ENCODE results near the gene CHCHD10. TPM values are rescaled to one million over a fixed set of nuclear protein-coding genes. Genes with fewer than 3 reads are reported as not detected.
A peak's percentile ranks its signal among the peaks of the same experiment; 100 is the strongest.

CHCHD10 gene
- total RNA-seq: 100 to 1,000 TPM; 133 to 416 (median 252) TPM
- long read RNA-seq, partial matches to known transcripts: 4 of 9 reads
- long read RNA-seq, other reads (novel, unspliced or antisense): 1 of 9 reads

DNA sequence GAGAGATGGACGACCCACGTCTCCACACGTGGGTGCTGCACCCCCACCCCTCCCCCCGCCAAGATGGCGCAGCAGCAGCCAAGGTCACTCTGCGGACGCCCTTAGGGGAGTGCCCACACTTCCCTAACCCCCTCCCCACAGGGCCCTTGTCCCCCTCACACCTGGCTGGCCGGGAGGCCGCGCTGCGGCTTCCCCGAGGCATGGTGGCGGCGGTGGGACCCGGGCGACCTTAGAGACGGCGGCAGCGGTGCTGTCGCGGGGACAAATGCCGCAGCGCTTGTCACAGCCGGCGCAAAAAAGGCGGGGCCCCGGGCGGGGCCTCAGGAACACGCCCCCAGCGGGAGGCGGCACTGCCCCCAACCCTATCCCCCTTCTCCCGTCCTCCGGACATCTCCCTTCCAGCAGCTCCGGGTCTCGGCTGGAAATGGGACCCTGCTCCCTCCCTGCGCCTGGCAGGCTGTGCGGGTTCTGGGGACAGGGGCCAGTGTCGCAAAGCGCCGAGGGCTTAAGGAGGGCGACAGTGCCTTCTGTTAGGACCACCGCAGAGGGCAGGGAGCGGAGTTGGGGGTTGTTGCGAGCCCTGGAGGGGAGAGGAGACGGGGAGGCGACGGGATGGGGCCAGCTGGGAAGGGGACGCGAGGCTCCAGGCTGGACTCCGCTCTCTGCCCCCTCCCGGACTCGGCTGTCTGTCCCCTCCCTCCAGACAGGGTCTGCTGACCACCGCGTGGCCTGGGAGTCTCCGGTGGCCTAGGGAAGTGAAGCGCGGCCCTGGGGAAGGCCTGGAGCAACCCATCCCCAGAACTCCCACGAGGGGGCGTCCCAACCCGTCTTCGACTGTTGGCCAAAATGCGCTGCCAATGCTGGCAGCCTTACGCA, at the start of gene CHCHD10:
Gene CHCHD10 (minus strand): TSS at position 300 of the 876 bp plus-strand sequence. CDS start 98 bp downstream, at position 202.
- intact Hi-C loops (cut with DNase I): loop anchor here in 1 of 2 donors (5.0 kb wide), 1 partner anchor 79 kb away; no protein-coding TSS in a partner anchor
- TF ChIP-seq POLR2A (IDR thresholded peaks at IDR 0.05): peak; percentile 92
- TF ChIP-seq, protein P1, sequence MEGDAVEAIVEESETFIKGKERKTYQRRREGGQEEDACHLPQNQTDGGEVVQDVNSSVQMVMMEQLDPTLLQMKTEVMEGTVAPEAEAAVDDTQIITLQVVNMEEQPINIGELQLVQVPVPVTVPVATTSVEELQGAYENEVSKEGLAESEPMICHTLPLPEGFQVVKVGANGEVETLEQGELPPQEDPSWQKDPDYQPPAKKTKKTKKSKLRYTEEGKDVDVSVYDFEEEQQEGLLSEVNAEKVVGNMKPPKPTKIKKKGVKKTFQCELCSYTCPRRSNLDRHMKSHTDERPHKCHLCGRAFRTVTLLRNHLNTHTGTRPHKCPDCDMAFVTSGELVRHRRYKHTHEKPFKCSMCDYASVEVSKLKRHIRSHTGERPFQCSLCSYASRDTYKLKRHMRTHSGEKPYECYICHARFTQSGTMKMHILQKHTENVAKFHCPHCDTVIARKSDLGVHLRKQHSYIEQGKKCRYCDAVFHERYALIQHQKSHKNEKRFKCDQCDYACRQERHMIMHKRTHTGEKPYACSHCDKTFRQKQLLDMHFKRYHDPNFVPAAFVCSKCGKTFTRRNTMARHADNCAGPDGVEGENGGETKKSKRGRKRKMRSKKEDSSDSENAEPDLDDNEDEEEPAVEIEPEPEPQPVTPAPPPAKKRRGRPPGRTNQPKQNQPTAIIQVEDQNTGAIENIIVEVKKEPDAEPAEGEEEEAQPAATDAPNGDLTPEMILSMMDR (IDR thresholded peaks at IDR 0.05): peak; percentile 81 to 87 (median 83)
- H3K27me3 ChIP-seq: no peaks in the 10 kb centered on the region
- H3K4me1 ChIP-seq: peaks cover 0 to 40% (median 12%) of the 10 kb centered on the region in 4 donors
- 0% methylated on average over 9 of the region's 63 CpGs for WGBS (ENCODE audit: insufficient coverage, low coverage, low lambda C conversion rate, missing lambda C conversion rate)
- DNase-seq: peak; percentile 90 to 93 (median 92)
- peak within 1 kb of the TSS; percentile 79 to 85 (median 79) for H3K4me3 ChIP-seq
- no peaks in the 10 kb centered on the region for H3K9me3 ChIP-seq
- peaks cover 0 to 11% (median 7%) of the 10 kb centered on the region in 4 donors for H3K36me3 ChIP-seq
- H3K27ac ChIP-seq: peak within 1 kb of the TSS; percentile 84 to 95 (median 95)
- peak; percentile 73 to 83 (median 78) for ATAC-seq

DNA sequence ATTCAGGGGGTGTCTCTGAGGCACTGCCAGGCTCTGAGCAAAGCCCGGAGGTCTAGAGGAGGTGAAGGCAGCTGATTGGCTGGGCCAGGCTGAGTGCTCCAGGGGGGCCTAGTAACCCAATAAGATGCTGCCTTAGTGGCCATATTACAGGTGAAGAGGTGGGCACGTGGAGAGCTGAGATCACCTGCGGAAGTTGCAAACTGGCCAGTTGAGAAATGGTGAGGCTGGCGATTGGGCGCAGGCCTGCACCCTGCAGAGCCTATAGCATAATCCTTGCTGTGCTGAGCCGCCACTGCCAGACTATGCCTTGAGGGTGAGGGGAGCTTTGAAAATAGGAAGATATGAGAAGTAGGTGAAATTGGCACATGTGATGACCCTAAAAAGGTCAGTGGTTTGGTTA, 49.4 kb upstream of the CHCHD10 start:
- Histone ChIP-seq H3K4me3 (no peak overlapping the region), H3K36me3 (peaks cover 0 to 27% (median 13%) of the 10 kb centered on the region in 4 donors), H3K4me1 (no peaks in the 10 kb centered on the region), H3K9me3 (no peaks in the 10 kb centered on the region), H3K27ac (no peak overlapping the region), H3K27me3 (no peaks in the 10 kb centered on the region)
- intact Hi-C loops (cut with DNase I): no loop called here
- peak in 2 of 3 donors; percentile 22 to 25 for DNase-seq
- WGBS (ENCODE audit: insufficient coverage, low coverage, low lambda C conversion rate, missing lambda C conversion rate): 100% methylated on average over 5 of the region's 6 CpGs
- TF ChIP-seq, protein P1 (IDR thresholded peaks at IDR 0.05): no peak
- no peak for TF ChIP-seq POLR2A (IDR thresholded peaks at IDR 0.05)
- ATAC-seq: no peak

DNA sequence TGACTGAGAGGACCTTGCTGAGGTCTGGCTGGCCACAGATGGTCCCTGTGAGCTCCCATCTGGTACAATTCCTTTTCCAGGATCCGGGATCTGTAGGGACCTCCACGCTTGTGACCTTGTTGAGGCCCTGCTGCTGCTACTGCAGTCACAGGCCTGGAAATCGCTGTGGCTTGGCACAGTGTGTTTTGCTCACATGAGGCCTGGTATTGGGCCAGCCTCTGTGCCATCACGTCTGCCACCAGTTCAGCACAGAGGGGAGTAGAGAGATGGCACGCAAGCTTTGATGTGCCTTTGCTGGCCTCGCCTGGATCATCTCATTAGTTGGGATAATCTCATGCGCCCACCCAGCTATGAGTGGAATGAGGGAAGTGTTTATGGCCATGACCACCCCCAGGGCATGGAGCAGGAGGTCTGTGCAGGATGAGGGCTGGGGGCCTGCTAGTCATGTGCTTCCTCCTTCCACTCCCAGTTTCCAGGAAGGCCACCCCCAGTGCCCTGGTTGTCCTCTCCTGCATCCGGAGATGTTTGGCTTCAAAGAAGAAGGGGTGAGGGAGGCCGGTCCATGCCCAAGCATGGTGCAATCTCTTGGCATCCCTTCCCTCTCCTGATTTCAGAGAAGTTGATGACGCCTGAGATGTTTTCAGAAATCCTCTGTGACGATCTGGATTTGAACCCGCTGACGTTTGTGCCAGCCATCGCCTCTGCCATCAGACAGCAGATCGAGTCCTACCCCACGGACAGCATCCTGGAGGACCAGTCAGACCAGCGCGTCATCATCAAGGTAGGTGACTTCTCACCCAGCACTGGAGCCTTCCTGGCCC, 48.6 kb upstream of the CHCHD10 start:
- no peaks in the 10 kb centered on the region for H3K27me3 ChIP-seq
- intact Hi-C loops (cut with DNase I): no loop called here
- H3K4me1 ChIP-seq: no peaks in the 10 kb centered on the region
- no peaks in the 10 kb centered on the region for H3K9me3 ChIP-seq
- 83% methylated on average over 1 of the region's 18 CpGs for WGBS (ENCODE audit: insufficient coverage, low coverage, low lambda C conversion rate, missing lambda C conversion rate)
- ATAC-seq (peak in 1 of 4 donors; percentile 16), DNase-seq (peak in 2 of 3 donors; percentile 30 to 39)
- TF ChIP-seq POLR2A (IDR thresholded peaks at IDR 0.05): no peak
- TF ChIP-seq, protein P1 (IDR thresholded peaks at IDR 0.05): no peak
- no peak overlapping the region for H3K4me3 ChIP-seq
- no peak overlapping the region for H3K27ac ChIP-seq
- peaks cover 0 to 27% (median 13%) of the 10 kb centered on the region in 4 donors for H3K36me3 ChIP-seq

DNA sequence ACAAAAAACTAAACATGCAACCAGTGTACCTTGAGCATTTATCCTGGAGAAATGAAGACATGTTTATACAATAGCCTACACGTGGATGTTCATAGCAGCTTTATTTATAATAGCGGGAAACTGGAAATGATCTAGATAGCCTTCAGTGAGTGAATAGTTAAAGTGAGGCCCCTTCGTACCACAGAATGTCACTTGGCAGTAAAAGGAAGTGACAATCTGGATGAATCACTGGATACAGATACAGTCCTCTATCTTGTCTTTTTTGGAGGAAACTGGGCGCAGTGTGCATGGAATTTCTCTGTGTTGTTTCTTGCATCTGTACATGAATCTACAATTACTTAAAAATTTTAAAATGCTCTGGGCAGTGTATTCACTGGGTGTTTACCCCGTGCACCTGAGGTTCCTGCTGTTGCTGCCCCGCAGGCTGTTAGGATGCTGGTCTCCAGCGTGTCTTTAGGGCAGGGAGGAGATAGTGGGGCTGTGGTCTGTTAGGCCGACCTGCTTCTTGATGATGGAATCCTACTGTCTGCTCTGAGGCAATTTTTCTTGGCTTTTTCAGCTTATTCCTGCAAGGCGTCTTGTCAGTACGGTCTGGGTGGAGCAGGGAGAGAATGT, 47.9 kb upstream of the CHCHD10 start:
- Histone ChIP-seq H3K36me3 (peaks cover 0 to 27% (median 11%) of the 10 kb centered on the region in 4 donors), H3K9me3 (no peaks in the 10 kb centered on the region), H3K4me3 (no peak overlapping the region), H3K4me1 (no peaks in the 10 kb centered on the region), H3K27me3 (no peaks in the 10 kb centered on the region), H3K27ac (no peak overlapping the region)
- ATAC-seq: no peak
- WGBS (ENCODE audit: insufficient coverage, low coverage, low lambda C conversion rate, missing lambda C conversion rate): 93% methylated on average over 4 of the region's 10 CpGs
- intact Hi-C loops (cut with DNase I): no loop called here
- TF ChIP-seq POLR2A (IDR thresholded peaks at IDR 0.05): no peak
- TF ChIP-seq, protein P1 (IDR thresholded peaks at IDR 0.05): no peak
- peak in 1 of 3 donors; percentile 18 for DNase-seq

Data from right lobe of liver (tissue), 6 donors.